DOHH2 (cell line): ENCODE data around the gene TRAF2.
"Not testable (repeated sequence)": the region's sequence is repeated elsewhere in the genome, so short reads cannot be mapped to it uniquely, and the experiment has no call there.

Source experiments
- H3F3A ChIP-seq: fragments of 200-600 bp; sonication (generic), shearing (Covaris generic); 2 replicates; pipeline ENCODE4 v1.6.0; 2016; ENCODE audit warnings: antibody characterized with exemption, mild to moderate bottlenecking; ENCODE audit not compliant: control insufficient read depth, insufficient read depth
- H3K27ac ChIP-seq: fragments of 200-600 bp; sonication (generic); 2 replicates; pipeline ENCODE4 v1.5.1; 2014; ENCODE audit warnings: low read depth, mild to moderate bottlenecking, low read length, moderate library complexity
- H3K27me3 ChIP-seq: fragments of 200-600 bp; sonication (generic); 2 replicates; pipeline ENCODE4 v1.6.1; 2014; ENCODE audit warnings: mild to moderate bottlenecking, low read length, mixed read lengths; ENCODE audit not compliant: control insufficient read depth
- H3K36me3 ChIP-seq: fragments of 200-600 bp; sonication (generic); 2 replicates; pipeline ENCODE4 v1.6.1; 2014; ENCODE audit warnings: mild to moderate bottlenecking, low read length, moderate library complexity, mixed read lengths; ENCODE audit not compliant: control insufficient read depth
- H3K4me1 ChIP-seq: fragments of 200-600 bp; sonication (generic); 2 replicates; pipeline ENCODE4 v1.6.1; 2014; ENCODE audit warnings: mild to moderate bottlenecking, low read length, mixed read lengths; ENCODE audit not compliant: control insufficient read depth
- H3K4me2 ChIP-seq: fragments of 200-600 bp; sonication (generic); 2 replicates; pipeline ENCODE4 v1.6.0; 2014; ENCODE audit warnings: mild to moderate bottlenecking, low read length, moderate library complexity
- H3K4me3 ChIP-seq: fragments of 200-600 bp; sonication (generic); 2 replicates; pipeline ENCODE4 v1.5.1; 2014; ENCODE audit warnings: mild to moderate bottlenecking, low read length, mixed read lengths
- H3K79me2 ChIP-seq: fragments of 200-600 bp; sonication (generic); 2 replicates; pipeline ENCODE4 v1.6.1; 2014; ENCODE audit warnings: mild to moderate bottlenecking, low read length, mixed read lengths; ENCODE audit not compliant: control insufficient read depth
- H3K9me2 ChIP-seq: fragments of 200-600 bp; sonication (generic); replicated peaks from 2 replicates; pipeline ENCODE4 v1.6.1; 2014; ENCODE audit warnings: mild to moderate bottlenecking, low read length, mixed read lengths; ENCODE audit not compliant: control insufficient read depth
- H3K9me3 ChIP-seq: fragments of 200-600 bp; sonication (generic); 2 replicates; pipeline ENCODE4 v1.6.1; 2014; ENCODE audit warnings: antibody characterized with exemption, low read length, mixed read lengths; ENCODE audit not compliant: control insufficient read depth, insufficient read depth
- H4K20me1 ChIP-seq: fragments of 200-600 bp; sonication (generic); 2 replicates; pipeline ENCODE4 v1.6.0; 2014; ENCODE audit warnings: low read depth, mild to moderate bottlenecking, antibody characterized with exemption, low read length, moderate library complexity; ENCODE audit not compliant: control insufficient read depth, insufficient read depth
- CTCF ChIP-seq: fragments of 200-600 bp; sonication (generic); IDR thresholded peaks from one replicate; pipeline ENCODE4 v1.5.1; 2014; ENCODE audit warnings: antibody characterized with exemption, mild to moderate bottlenecking, low read depth, low read length; ENCODE audit not compliant: poor library complexity, severe bottlenecking
- EZH2phosphoT487 ChIP-seq: fragments of 200-600 bp; sonication (generic); IDR thresholded peaks from 2 replicates; pipeline ENCODE4 v1.6.1; 2017; ENCODE audit warnings: borderline replicate concordance, mild to moderate bottlenecking, antibody characterized with exemption, low read length, moderate library complexity, mixed read lengths

The TRAF2 gene

GRCh38 chr9:136867917-136868316, 18.4 kb upstream of the TRAF2 start:
- Histone ChIP-seq H3K27ac (no peak overlapping the region), H3K4me1 (peaks cover 15% of the 10 kb centered on the region), H3K4me3 (no peak overlapping the region), H4K20me1 (no peaks in the 10 kb centered on the region), H3K27me3 (no peaks in the 10 kb centered on the region), H3K4me2 (no peak overlapping the region), H3F3A (no peaks in the 10 kb centered on the region; the same call in 1 of the 2 replicates), H3K9me2 (no peaks in the 10 kb centered on the region), H3K36me3 (peaks cover 13% of the 10 kb centered on the region), H3K9me3 (peaks cover 8% of the 10 kb centered on the region), H3K79me2 (peaks cover 24% of the 10 kb centered on the region)
- TF ChIP-seq CTCF (no peak), EZH2phosphoT487 (no peak)

GRCh38 chr9:136868644-136869043, 17.7 kb upstream of the TRAF2 start:
- Histone ChIP-seq H3K9me3 (peaks cover 8% of the 10 kb centered on the region), H3K79me2 (peaks cover 24% of the 10 kb centered on the region), H3K9me2 (no peaks in the 10 kb centered on the region), H3K27me3 (no peaks in the 10 kb centered on the region), H3K36me3 (peaks cover 6% of the 10 kb centered on the region), H3K4me1 (peaks cover 15% of the 10 kb centered on the region), H3K4me2 (no peak overlapping the region), H3F3A (no peaks in the 10 kb centered on the region; the same call in 1 of the 2 replicates), H3K4me3 (no peak overlapping the region), H4K20me1 (no peaks in the 10 kb centered on the region), H3K27ac (no peak overlapping the region)
- TF ChIP-seq EZH2phosphoT487, result no peak
- no peak for TF ChIP-seq CTCF

- Histone ChIP-seq H3K4me1 (peaks cover 15% of the 10 kb centered on the region), H3K79me2 (peaks cover 21% of the 10 kb centered on the region)
- H3K4me3 ChIP-seq, H3K4me2 ChIP-seq, H4K20me1 ChIP-seq, H3K36me3 ChIP-seq, H3K9me2 ChIP-seq, H3F3A ChIP-seq, H3K9me3 ChIP-seq, H3K27me3 ChIP-seq, H3K27ac ChIP-seq: not testable (repeated sequence)
Measured at GRCh38 chr9:136869611-136870010, 16.7 kb upstream of the TRAF2 start.

GRCh38 chr9:136875155-136875554, 11.2 kb upstream of the TRAF2 start:
- H3K27me3 ChIP-seq, result peaks cover 2% of the 10 kb centered on the region; the same call in 1 of the 2 replicates
- H3K79me2 ChIP-seq, result no peaks in the 10 kb centered on the region
- no peaks in the 10 kb centered on the region for H4K20me1 ChIP-seq
- H3K36me3 ChIP-seq, result no peaks in the 10 kb centered on the region
- no peak overlapping the region for H3K4me3 ChIP-seq
- TF ChIP-seq EZH2phosphoT487, result no peak
- no peak for TF ChIP-seq CTCF
- no peaks in the 10 kb centered on the region for H3K9me2 ChIP-seq
- peaks cover 8% of the 10 kb centered on the region for H3K9me3 ChIP-seq
- no peak overlapping the region for H3K4me2 ChIP-seq
- no peak overlapping the region for H3K27ac ChIP-seq
- H3F3A ChIP-seq, result no peaks in the 10 kb centered on the region
- H3K4me1 ChIP-seq, result no peaks in the 10 kb centered on the region
